ENCODE measurements around the gene FAM234B. TPM values are rescaled to one million over a fixed set of nuclear protein-coding genes. Genes with fewer than 3 reads are reported as not detected.
A peak's percentile ranks its signal among the peaks of the same experiment; 100 is the strongest.

Gene FAM234B
- total and polyA plus RNA-seq, 2 of the 8 experiments (the other 6 are each of a cell fraction or from before 2014, with no cell fraction given): 12.5 to 29.1 TPM

- peaks cover 0 to 7% (median 4%) of the 10 kb centered on the region in 4 experiments; a peak in 3 of 7 replicates for H3K4me1 ChIP-seq (replicated peaks in 1 of 4; ENCODE audit: control insufficient read depth in 3 of 4, insufficient read depth in 4 of 4, low read length in 3 of 4)
- H4K5ac ChIP-seq (ENCODE audit: insufficient read length, low read depth, low read length): no peak overlapping the region
- POLR2A ChIA-PET (ENCODE audit: partially characterized antibody): interaction anchor here (1.3 kb wide), 1 partner anchor 10 kb away, joined by 3 read pairs; no protein-coding TSS in a partner anchor
- 0 out of 2 replicates have a peak overlapping the region, but pooled peaks have one; percentile 2 for H3K18ac ChIP-seq (ENCODE audit: extremely low read depth, low read length)
- H2BK5ac ChIP-seq (ENCODE audit: low read depth, low read length): no peak overlapping the region
- H3K9me3 ChIP-seq (ENCODE audit: insufficient read depth in 2 of 2, low read depth in 1 of 2, low read length in 1 of 2): no peaks in the 10 kb centered on the region
- 0 out of 4 replicates have a peak overlapping the region, but pooled peaks of 1 of the 2 experiments have one; percentile 10 for H3K4me2 ChIP-seq (ENCODE audit: insufficient read depth in 1 of 2, low read depth in 2 of 2, low read length in 2 of 2)
- H2BK20ac ChIP-seq (ENCODE audit: low read length): 0 out of 2 replicates have a peak overlapping the region, but pooled peaks have one; percentile 52
- H3K27ac ChIP-seq (ENCODE audit: low read depth, low read length): no peak overlapping the region
- H2AFZ ChIP-seq (ENCODE audit: low read length): no peak overlapping the region
- no peaks in the 10 kb centered on the region for H4K20me1 ChIP-seq (replicated peaks in 1 of 2; ENCODE audit: control insufficient read depth in 1 of 2, insufficient read depth in 2 of 2, low read length in 2 of 2)
- H3K23ac ChIP-seq (ENCODE audit: insufficient read length): peak overlapping the region; percentile 34
- FAIRE-seq (no peak), DNase-seq (ENCODE audit: low read depth in 1 of 2, low spot score in 2 of 2) (no peak)
- H4K91ac ChIP-seq (replicated peaks; ENCODE audit: insufficient read length, low read length): no peak overlapping the region
- 87% methylated on average over 8 of the region's 8 CpGs; no CpG with 5 or more reads in 1 of the 2 experiments for WGBS, 2 experiments (ENCODE audit: extremely low coverage in 1 of 2, insufficient coverage in 1 of 2, insufficient read length in 1 of 2, insufficient replicate concordance in 2 of 2, low coverage in 1 of 2, low lambda C conversion rate in 2 of 2, missing lambda C conversion rate in 1 of 2)
- CTCF ChIA-PET (ENCODE audit: partially characterized antibody): interaction anchor here (0.6 to 2.4 kb wide), 8 partner anchors 8 to 87 kb away, joined by 3 to 7 read pairs (median 4); no protein-coding TSS in a partner anchor
- H2BK120ac ChIP-seq (replicated peaks; ENCODE audit: low read depth, low read length): no peak overlapping the region
- H4K8ac ChIP-seq (ENCODE audit: extremely low read depth, insufficient read depth, low read length): no peak overlapping the region
- H3K23me2 ChIP-seq (ENCODE audit: low read depth, low read length): no peaks in the 10 kb centered on the region
- no peak overlapping the region for H3K4ac ChIP-seq (replicated peaks; ENCODE audit: insufficient read length, low read depth, low read length)
- H2BK12ac ChIP-seq (ENCODE audit: low read depth, low read length): no peak overlapping the region
- H3K14ac ChIP-seq (ENCODE audit: insufficient read length): no peak overlapping the region
- H3K36me3 ChIP-seq (ENCODE audit: control insufficient read depth in 2 of 4, insufficient read depth in 4 of 4, low read length in 3 of 4): no peaks in the 10 kb centered on the region
- H3K79me2 ChIP-seq (ENCODE audit: control insufficient read depth in 1 of 2, insufficient read depth in 2 of 2, low read length in 2 of 2): no peaks in the 10 kb centered on the region
- no peak overlapping the region for H3K9ac ChIP-seq (replicated peaks in 1 of 4; ENCODE audit: extremely low read depth in 1 of 4, low read depth in 3 of 4, low read length in 3 of 4)
- no peak overlapping the region for H2AK5ac ChIP-seq (ENCODE audit: low read depth, low read length)
- H3K56ac ChIP-seq (replicated peaks; ENCODE audit: insufficient read length, low read depth, low read length): no peak overlapping the region
- no peak overlapping the region for H2BK15ac ChIP-seq (ENCODE audit: low read length)
- H3K4me3 ChIP-seq (ENCODE audit: extremely low read depth in 1 of 4, insufficient read depth in 2 of 4, low read depth in 3 of 4, low read length in 4 of 4): no peak overlapping the region
- H3K27me3 ChIP-seq (replicated peaks in 1 of 4; ENCODE audit: control insufficient read depth in 3 of 4, extremely low read depth in 1 of 4, insufficient read depth in 3 of 4, low read length in 3 of 4): no peaks in the 10 kb centered on the region; a peak in 1 of 7 replicates
- H3K79me1 ChIP-seq (ENCODE audit: low read depth, low read length): no peaks in the 10 kb centered on the region
- TF ChIP-seq, protein P1, sequence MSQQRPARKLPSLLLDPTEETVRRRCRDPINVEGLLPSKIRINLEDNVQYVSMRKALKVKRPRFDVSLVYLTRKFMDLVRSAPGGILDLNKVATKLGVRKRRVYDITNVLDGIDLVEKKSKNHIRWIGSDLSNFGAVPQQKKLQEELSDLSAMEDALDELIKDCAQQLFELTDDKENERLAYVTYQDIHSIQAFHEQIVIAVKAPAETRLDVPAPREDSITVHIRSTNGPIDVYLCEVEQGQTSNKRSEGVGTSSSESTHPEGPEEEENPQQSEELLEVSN (IDR thresholded peaks at IDR 0.05): no peak
- TF ChIP-seq EP300 (IDR thresholded peaks at IDR 0.05; ENCODE audit: borderline replicate concordance in 1 of 2, low read depth in 2 of 2, low read length in 2 of 2): no peak
- TF ChIP-seq USF2 (IDR thresholded peaks at IDR 0.05; ENCODE audit: low read length): no peak
- no peak for TF ChIP-seq HDAC6 (IDR thresholded peaks at IDR 0.05; ENCODE audit: low read depth, low read length)
- TF ChIP-seq SIN3A (conservative IDR thresholded peaks at IDR 0.05 in 1 of 2, IDR thresholded peaks at IDR 0.05 in 1 of 2; ENCODE audit: low read depth in 1 of 2, low read length in 2 of 2): no peak
- TF ChIP-seq BACH1 (IDR thresholded peaks at IDR 0.05; ENCODE audit: low read length): no peak
- no peak for TF ChIP-seq HDAC2 (IDR thresholded peaks at IDR 0.05; ENCODE audit: borderline replicate concordance in 1 of 2, low read depth in 2 of 2, low read length in 2 of 2)
Observed at GRCh38 chr12:13124656-13125505, 80.7 kb downstream of the FAM234B start.
